ENCODE results near the gene BABAM2. TPM values are rescaled to one million over a fixed set of nuclear protein-coding genes. Genes with fewer than 3 reads are reported as not detected.
A peak's percentile ranks its signal among the peaks of the same experiment; 100 is the strongest.

Gene BABAM2
- total RNA-seq, 1 donor from 2014 or later: 58.9 TPM

- no peak for DNase-seq
- Histone ChIP-seq H3K27ac (replicated peaks) (peak overlapping the region; percentile 82), H3K4me3 (no peak overlapping the region), H3K27me3 (ENCODE audit: low read depth) (no peaks in the 10 kb centered on the region), H3K36me3 (no peaks in the 10 kb centered on the region), H3K4me1 (peaks cover 52% of the 10 kb centered on the region), H3K9me3 (replicated peaks) (no peaks in the 10 kb centered on the region)
- intact Hi-C loops (cut with micrococcal nuclease): loop anchor here (10.0 kb wide), 1 partner anchor 52 kb away; no protein-coding TSS in a partner anchor
- no peak for TF ChIP-seq CTCF (IDR thresholded peaks at IDR 0.05; ENCODE audit: borderline replicate concordance)
These were observed 272.5 kb downstream of the BABAM2 start for GRCh38 chr2:28163028-28163427.

- Histone ChIP-seq H3K4me3 (no peak overlapping the region), H3K27me3 (ENCODE audit: low read depth) (no peaks in the 10 kb centered on the region), H3K27ac (replicated peaks) (peak overlapping the region; percentile 82), H3K36me3 (no peaks in the 10 kb centered on the region), H3K4me1 (peaks cover 52% of the 10 kb centered on the region), H3K9me3 (replicated peaks) (no peaks in the 10 kb centered on the region)
- no peak for DNase-seq
- intact Hi-C loops (cut with micrococcal nuclease): loop anchor here (10.0 kb wide), 1 partner anchor 51 kb away; no protein-coding TSS in a partner anchor
- no peak for TF ChIP-seq CTCF (IDR thresholded peaks at IDR 0.05; ENCODE audit: borderline replicate concordance)
These were observed 273.2 kb downstream of the BABAM2 start for GRCh38 chr2:28163627-28164279.

GRCh38 chr2:28164280-28164801 lies 273.8 kb downstream of the BABAM2 start:
- intact Hi-C loops (cut with micrococcal nuclease): loop anchor here (10.0 kb wide), 1 partner anchor 50 kb away; no protein-coding TSS in a partner anchor
- peak; percentile 10 for TF ChIP-seq CTCF (IDR thresholded peaks at IDR 0.05; ENCODE audit: borderline replicate concordance)
- Histone ChIP-seq H3K9me3 (replicated peaks) (no peaks in the 10 kb centered on the region), H3K27me3 (ENCODE audit: low read depth) (no peaks in the 10 kb centered on the region), H3K36me3 (no peaks in the 10 kb centered on the region), H3K4me3 (peak overlapping the region; percentile 18), H3K27ac (replicated peaks) (peak overlapping the region; percentile 82), H3K4me1 (peaks cover 52% of the 10 kb centered on the region)
- peak; percentile 41 for DNase-seq

- no peak for DNase-seq
- Histone ChIP-seq H3K36me3 (no peaks in the 10 kb centered on the region), H3K4me1 (peaks cover 52% of the 10 kb centered on the region), H3K4me3 (peak overlapping the region; percentile 18), H3K9me3 (replicated peaks) (no peaks in the 10 kb centered on the region), H3K27ac (replicated peaks) (peak overlapping the region; percentile 82), H3K27me3 (ENCODE audit: low read depth) (no peaks in the 10 kb centered on the region)
- no peak for TF ChIP-seq CTCF (IDR thresholded peaks at IDR 0.05; ENCODE audit: borderline replicate concordance)
- intact Hi-C loops (cut with micrococcal nuclease): loop anchor here (10.0 kb wide), 1 partner anchor 50 kb away; no protein-coding TSS in a partner anchor
These were observed 274.6 kb downstream of the BABAM2 start for GRCh38 chr2:28165087-28165635.

GRCh38 chr2:28166956-28167355 lies 276.4 kb downstream of the BABAM2 start:
- Histone ChIP-seq H3K27ac (replicated peaks) (no peak overlapping the region), H3K36me3 (no peaks in the 10 kb centered on the region), H3K27me3 (ENCODE audit: low read depth) (no peaks in the 10 kb centered on the region), H3K9me3 (replicated peaks) (no peaks in the 10 kb centered on the region), H3K4me1 (peaks cover 40% of the 10 kb centered on the region), H3K4me3 (no peak overlapping the region)
- TF ChIP-seq CTCF (IDR thresholded peaks at IDR 0.05; ENCODE audit: borderline replicate concordance): no peak
- DNase-seq: no peak
- intact Hi-C loops (cut with micrococcal nuclease): loop anchor here (10.0 kb wide), 1 partner anchor 48 kb away; no protein-coding TSS in a partner anchor

Data from left ventricle myocardium inferior (tissue), 1 donor.